Activated CD8-positive, alpha-beta memory T cell treated with anti-CD3 and anti-CD28 coated beads, Interleukin-2, amount 50 U/mL, for 24 hours (primary cell): Measurements from ENCODE around the gene YBX3.

Experiments used
- DNase-seq: peaks from one replicate; pipeline ENCODE4 v3.0.0-alpha.2; 2020; ENCODE audit errors: extremely low read depth

YBX3 gene

GRCh38 chr12:10669533-10669932, 53.6 kb downstream of the YBX3 start:
- DNase-seq = no peak

- no peak for DNase-seq
Observed at GRCh38 chr12:10668526-10668925, 54.6 kb downstream of the YBX3 start.

- DNase-seq = no peak
Observed at GRCh38 chr12:10667581-10667980, 55.5 kb downstream of the YBX3 start.

GRCh38 chr12:10664499-10664898, 58.6 kb downstream of the YBX3 start:
- DNase-seq = no peak

GRCh38 chr12:10663869-10664268, 59.3 kb downstream of the YBX3 start:
- no peak for DNase-seq

GRCh38 chr12:10661338-10661737, 61.8 kb downstream of the YBX3 start:
- no peak for DNase-seq

- no peak for DNase-seq
Observed at GRCh38 chr12:10654003-10654402, 69.1 kb downstream of the YBX3 start.

GRCh38 chr12:10652192-10652591, 70.9 kb downstream of the YBX3 start:
- no peak for DNase-seq
